ENCODE measurements around the gene EMC6.

EMC6 gene

DNA sequence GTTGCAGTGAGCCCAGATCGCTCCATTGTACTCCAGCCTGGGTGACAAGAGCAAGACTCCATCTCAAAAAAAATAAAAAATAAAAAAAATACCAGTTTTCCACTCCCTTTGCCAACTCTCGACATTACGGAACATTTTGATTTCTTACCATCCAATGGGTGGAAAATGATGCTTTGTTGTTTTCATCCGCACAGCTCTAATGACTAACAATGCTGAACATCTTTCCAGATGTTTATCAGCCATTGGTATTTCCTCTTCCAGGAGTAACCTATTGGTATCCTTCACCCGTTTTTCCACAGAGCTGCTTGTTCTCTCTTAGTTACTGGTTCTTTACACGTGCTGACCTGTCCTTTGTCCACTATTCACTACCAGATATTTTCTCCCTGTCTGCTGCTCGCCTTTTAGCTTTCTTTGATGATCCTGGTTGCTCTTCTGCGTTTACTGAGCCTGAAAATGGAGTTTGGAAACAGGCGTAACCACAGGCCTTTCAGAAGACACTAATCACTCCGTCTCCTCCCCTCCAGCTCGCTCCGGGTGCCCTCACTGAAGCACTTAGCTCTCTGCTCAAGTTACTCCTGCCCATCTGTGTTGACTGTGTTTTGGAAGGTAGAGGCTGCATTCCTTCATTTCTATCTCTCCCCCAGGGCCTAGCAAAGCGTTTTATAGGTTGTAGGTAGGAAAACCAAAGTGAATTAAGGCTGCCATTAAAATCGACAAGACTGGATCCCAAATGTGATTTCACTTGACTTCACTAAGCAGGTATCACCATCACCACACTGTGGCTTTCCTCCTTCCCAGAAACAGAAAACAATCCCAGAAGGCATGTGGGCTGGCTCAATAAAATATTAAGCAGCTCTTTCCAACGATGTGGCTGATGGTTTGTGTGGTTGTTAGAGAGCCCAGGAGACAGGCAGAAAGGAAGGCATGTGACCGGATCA lies 41.5 kb upstream of the EMC6 start:
- H3K27me3 ChIP-seq (ENCODE audit: insufficient read depth, low read length), result no peaks in the 10 kb centered on the region
- H3K9ac ChIP-seq (ENCODE audit: low read length), result no peak overlapping the region
- H3K4me2 ChIP-seq (ENCODE audit: low read length), result no peak overlapping the region
- H3K4me3 ChIP-seq (ENCODE audit: low read depth, low read length, poor library complexity, severe bottlenecking), result no peak overlapping the region
- H3F3A ChIP-seq (ENCODE audit: insufficient read depth, low read length), result no peaks in the 10 kb centered on the region
- no peaks in the 10 kb centered on the region for H3K79me2 ChIP-seq (ENCODE audit: insufficient read depth, low read length)
- no peaks in the 10 kb centered on the region for H3K9me2 ChIP-seq (ENCODE audit: low read depth, low read length)
- no peaks in the 10 kb centered on the region for H3K9me3 ChIP-seq (ENCODE audit: low read length)
- no peaks in the 10 kb centered on the region for H4K20me1 ChIP-seq (ENCODE audit: insufficient read depth, low read length)
- TF ChIP-seq, protein P1, sequence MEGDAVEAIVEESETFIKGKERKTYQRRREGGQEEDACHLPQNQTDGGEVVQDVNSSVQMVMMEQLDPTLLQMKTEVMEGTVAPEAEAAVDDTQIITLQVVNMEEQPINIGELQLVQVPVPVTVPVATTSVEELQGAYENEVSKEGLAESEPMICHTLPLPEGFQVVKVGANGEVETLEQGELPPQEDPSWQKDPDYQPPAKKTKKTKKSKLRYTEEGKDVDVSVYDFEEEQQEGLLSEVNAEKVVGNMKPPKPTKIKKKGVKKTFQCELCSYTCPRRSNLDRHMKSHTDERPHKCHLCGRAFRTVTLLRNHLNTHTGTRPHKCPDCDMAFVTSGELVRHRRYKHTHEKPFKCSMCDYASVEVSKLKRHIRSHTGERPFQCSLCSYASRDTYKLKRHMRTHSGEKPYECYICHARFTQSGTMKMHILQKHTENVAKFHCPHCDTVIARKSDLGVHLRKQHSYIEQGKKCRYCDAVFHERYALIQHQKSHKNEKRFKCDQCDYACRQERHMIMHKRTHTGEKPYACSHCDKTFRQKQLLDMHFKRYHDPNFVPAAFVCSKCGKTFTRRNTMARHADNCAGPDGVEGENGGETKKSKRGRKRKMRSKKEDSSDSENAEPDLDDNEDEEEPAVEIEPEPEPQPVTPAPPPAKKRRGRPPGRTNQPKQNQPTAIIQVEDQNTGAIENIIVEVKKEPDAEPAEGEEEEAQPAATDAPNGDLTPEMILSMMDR (IDR thresholded peaks at IDR 0.05; ENCODE audit: low read length), result no peak
- no peak overlapping the region for H3K27ac ChIP-seq (ENCODE audit: low read depth, low read length, poor library complexity, severe bottlenecking)
- H3K4me1 ChIP-seq (ENCODE audit: insufficient read depth, low read length, severe bottlenecking), result no peaks in the 10 kb centered on the region
- no peak overlapping the region for H2AFZ ChIP-seq (ENCODE audit: low read length)
- peaks cover 50% of the 10 kb centered on the region for H3K36me3 ChIP-seq (ENCODE audit: insufficient read depth, low read length)

GRCh38 chr17:3627769-3628167 lies 40.8 kb upstream of the EMC6 start:
- H2AFZ ChIP-seq (ENCODE audit: low read length), result no peak overlapping the region
- H4K20me1 ChIP-seq (ENCODE audit: insufficient read depth, low read length), result no peaks in the 10 kb centered on the region
- H3K4me1 ChIP-seq (ENCODE audit: insufficient read depth, low read length, severe bottlenecking), result no peaks in the 10 kb centered on the region
- no peaks in the 10 kb centered on the region for H3K9me3 ChIP-seq (ENCODE audit: low read length)
- peaks cover 55% of the 10 kb centered on the region for H3K36me3 ChIP-seq (ENCODE audit: insufficient read depth, low read length)
- no peak overlapping the region for H3K9ac ChIP-seq (ENCODE audit: low read length)
- TF ChIP-seq EZH2 (IDR thresholded peaks at IDR 0.05; ENCODE audit: borderline replicate concordance, low read length), result no peak
- TF ChIP-seq, protein P1 (IDR thresholded peaks at IDR 0.05; ENCODE audit: low read length), result no peak
- no peak overlapping the region for H3K4me2 ChIP-seq (ENCODE audit: low read length)
- no peaks in the 10 kb centered on the region for H3K79me2 ChIP-seq (ENCODE audit: insufficient read depth, low read length)
- no peak overlapping the region for H3K4me3 ChIP-seq (ENCODE audit: low read depth, low read length, poor library complexity, severe bottlenecking)
- H3F3A ChIP-seq (ENCODE audit: insufficient read depth, low read length), result no peaks in the 10 kb centered on the region
- no peak overlapping the region for H3K27ac ChIP-seq (ENCODE audit: low read depth, low read length, poor library complexity, severe bottlenecking)
- no peaks in the 10 kb centered on the region for H3K27me3 ChIP-seq (ENCODE audit: insufficient read depth, low read length)
- no peaks in the 10 kb centered on the region for H3K9me2 ChIP-seq (ENCODE audit: low read depth, low read length)

DNA sequence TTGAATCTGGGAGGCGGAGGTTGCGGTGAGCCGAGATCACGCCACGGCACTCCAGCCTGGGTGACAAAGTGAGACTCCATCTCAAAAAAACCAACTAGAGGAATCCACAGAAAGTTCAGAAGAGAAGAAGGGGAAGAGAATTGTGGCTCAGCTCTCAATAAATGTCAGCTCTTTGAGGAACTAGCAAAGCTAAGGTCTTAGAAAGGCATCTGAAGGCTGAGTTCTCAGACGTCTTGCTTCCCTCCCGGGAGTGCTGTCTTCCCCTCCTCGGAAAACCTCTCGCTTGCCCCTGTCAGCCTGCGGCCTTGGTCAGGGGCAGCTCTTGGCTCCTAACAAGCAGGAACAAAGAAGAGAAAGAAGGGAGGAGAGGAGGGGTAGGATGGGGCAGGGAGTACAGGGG lies 37.8 kb upstream of the EMC6 start:
- Histone ChIP-seq H3K36me3 (ENCODE audit: insufficient read depth, low read length) (peaks cover 39% of the 10 kb centered on the region), H3K4me3 (ENCODE audit: low read depth, low read length, poor library complexity, severe bottlenecking) (no peak overlapping the region), H2AFZ (ENCODE audit: low read length) (no peak overlapping the region), H3K9me2 (ENCODE audit: low read depth, low read length) (no peaks in the 10 kb centered on the region), H3K27ac (ENCODE audit: low read depth, low read length, poor library complexity, severe bottlenecking) (no peak overlapping the region), H4K20me1 (ENCODE audit: insufficient read depth, low read length) (no peaks in the 10 kb centered on the region), H3K79me2 (ENCODE audit: insufficient read depth, low read length) (no peaks in the 10 kb centered on the region), H3K9me3 (ENCODE audit: low read length) (no peaks in the 10 kb centered on the region), H3K4me2 (ENCODE audit: low read length) (no peak overlapping the region), H3K27me3 (ENCODE audit: insufficient read depth, low read length) (no peaks in the 10 kb centered on the region), H3K4me1 (ENCODE audit: insufficient read depth, low read length, severe bottlenecking) (peaks cover 3% of the 10 kb centered on the region), H3K9ac (ENCODE audit: low read length) (no peak overlapping the region), H3F3A (ENCODE audit: insufficient read depth, low read length) (no peaks in the 10 kb centered on the region)
- TF ChIP-seq, protein P1 (IDR thresholded peaks at IDR 0.05; ENCODE audit: low read length), result no peak
- TF ChIP-seq EZH2 (IDR thresholded peaks at IDR 0.05; ENCODE audit: borderline replicate concordance, low read length), result no peak

All from OCI-LY1 (cell line).